Renal cortical epithelial cell (primary cell): ENCODE data around the gene CCIN. TPM values are rescaled to one million over a fixed set of nuclear protein-coding genes. Genes with fewer than 3 reads are reported as not detected.

ENCODE experiments used
- DNase-seq: peaks from one replicate; pipeline ENCODE4 v3.0.0-alpha.2; 2011; ENCODE audit warnings: low read depth
- total RNA-seq: library from RNA; depleted of rRNA; stranded (reverse); fragments of >200 nt; gene quantifications from 2 replicates; pipeline ENCODE4 v1.2.3, GENCODE V29; 2014

The CCIN gene
- total RNA-seq, 1 donor from 2014 or later, result 0.55 TPM

- no peak for DNase-seq
These were observed 28.8 kb upstream of the CCIN start for GRCh38 chr9:36140086-36141084.

DNA sequence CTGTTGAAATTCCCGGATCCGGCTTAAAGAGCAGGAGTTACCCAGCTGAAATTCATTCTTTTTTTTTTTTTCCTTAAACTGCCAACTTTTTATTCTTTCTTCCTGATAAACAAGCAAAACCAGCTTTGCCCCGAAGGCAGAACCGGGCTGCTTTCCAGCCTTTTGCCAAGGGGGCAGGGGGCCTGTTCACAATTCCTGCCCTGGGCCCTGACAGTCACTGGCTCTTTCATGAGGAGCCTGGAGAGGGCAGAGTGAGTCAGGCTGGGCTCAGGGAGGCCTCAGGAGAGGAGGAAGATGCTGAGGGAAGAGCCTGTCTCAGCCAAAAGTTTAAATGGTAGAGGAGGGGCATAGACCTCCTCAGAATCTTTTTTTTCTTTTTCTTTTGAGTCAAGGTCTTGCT lies 27.9 kb upstream of the CCIN start:
- peak; percentile 19 for DNase-seq

DNA sequence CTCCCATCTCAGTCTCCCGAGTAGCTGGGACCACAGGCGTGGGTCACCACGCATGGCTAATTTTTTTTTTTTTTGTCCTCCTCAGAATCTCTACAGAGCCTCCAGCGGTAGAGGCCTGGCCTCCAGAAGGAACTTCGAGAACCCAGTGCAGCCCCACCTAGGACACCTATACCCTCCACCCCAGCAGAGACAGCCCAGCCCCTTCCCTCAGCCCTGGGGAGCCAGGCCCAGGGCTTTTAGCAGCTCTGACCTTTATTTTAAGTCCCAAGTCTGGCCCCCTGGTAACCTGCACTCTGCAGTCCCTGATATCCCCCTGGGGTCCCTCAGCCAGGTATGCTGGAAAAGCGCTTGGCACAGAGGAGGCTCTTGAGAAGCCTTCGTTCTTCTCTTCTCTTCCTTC lies 27.4 kb upstream of the CCIN start:
- no peak for DNase-seq

DNA sequence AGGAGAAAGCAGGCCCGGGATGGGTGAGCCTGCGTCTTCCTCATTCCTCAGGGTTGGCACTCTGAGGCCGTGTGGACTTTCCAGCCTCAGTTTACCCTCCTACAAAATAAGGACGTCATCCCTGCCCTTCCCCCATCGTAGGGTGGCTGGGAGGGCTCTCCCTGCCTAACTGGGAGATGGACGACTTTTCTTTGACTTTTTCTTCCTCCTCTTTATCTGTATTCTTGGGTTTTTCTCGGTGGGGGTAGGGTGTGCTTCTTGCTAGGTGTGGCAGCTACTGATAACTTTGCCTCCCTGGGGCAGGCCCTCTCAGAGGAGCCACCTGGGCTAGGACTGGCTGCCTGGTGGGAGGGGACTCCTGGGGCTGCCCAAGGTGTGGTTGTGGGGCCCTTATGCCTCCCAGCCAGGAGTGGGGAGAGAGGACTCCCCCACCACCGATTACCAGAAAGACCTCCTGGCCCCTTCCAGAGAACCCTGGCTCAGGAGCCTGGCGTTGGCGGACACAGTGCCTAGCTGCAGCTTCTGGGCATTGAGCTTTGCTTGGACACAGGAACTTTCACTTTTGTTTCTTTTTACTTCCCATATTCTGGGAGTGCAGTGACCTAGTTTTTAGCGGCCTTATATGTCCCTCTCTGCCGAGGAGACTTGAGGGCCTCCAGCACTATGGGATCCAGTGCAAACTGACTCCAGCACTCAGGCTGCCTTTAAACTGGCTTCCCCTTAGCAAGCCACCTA lies 26.5 kb upstream of the CCIN start:
- DNase-seq, result no peak

GRCh38 chr9:36143245-36143641 lies 25.9 kb upstream of the CCIN start:
- no peak for DNase-seq

DNA sequence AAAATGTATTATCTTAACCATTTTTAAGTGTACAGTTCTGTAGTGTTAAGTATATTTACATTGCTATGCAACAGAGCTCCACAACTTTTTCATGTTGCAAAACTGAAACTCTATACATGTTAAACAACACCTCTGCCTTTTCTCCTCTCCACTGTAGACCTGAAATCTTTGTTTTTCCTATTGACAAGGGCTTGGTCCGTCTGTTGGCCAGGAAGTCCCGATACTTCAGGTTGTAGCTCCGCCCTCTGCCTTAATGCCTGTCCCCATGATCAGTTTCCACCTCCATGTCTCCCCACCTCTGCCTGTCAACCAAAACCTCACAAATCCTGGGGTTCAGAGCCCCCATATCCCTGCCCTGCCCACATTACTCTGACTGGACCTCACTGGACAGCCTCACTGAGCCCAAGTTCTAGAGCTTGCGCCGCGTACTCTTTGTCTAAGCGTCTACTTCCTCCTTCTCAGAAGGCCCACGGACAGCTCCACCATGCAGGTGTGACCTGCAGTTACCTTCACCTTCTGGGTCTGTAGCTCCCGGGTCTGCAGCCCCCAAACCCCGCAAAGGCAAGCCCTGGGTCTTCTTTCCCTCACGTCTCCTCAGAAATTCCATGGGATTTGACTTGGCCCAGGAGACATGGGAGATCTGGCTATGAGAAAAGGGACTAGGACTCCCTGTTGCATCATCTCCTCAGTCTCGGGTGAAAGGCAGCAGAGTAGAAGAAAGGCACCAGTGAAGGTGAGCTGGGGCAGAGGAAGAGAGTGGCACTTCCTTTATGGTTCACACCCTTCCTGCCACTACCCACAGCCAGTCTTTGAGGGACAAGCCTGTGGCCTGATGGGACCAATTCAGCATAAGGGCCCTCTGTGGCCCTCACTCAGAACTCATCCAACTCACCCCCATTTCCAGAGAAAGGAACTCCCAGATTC lies 24.6 kb upstream of the CCIN start:
- DNase-seq, result no peak

DNA sequence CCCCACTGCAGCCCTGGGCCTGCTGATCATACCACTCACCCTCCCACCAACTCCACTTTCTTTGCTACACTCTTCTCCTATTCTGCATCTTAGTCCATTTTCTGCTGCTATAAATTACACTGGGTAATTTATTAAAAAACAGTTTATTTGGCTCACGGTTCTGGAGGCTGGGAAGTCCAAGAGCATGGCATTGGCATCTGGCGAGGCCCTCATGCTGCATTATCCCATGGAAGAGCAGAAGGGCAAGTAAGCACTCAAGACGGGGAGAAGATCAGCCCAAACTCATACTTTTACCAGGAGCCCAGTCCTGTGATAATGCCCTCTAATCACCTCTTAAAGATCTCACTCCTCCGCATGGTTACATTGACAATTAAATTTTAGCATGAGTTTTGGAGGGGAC lies 23.2 kb upstream of the CCIN start:
- DNase-seq, result no peak

- DNase-seq, result no peak
These were observed 22.5 kb upstream of the CCIN start for GRCh38 chr9:36146651-36147050.

- DNase-seq, result no peak
These were observed 21.6 kb upstream of the CCIN start for GRCh38 chr9:36147441-36148175.

- DNase-seq, result peak; percentile 94
These were observed 20.7 kb upstream of the CCIN start for GRCh38 chr9:36148311-36149051.

DNA sequence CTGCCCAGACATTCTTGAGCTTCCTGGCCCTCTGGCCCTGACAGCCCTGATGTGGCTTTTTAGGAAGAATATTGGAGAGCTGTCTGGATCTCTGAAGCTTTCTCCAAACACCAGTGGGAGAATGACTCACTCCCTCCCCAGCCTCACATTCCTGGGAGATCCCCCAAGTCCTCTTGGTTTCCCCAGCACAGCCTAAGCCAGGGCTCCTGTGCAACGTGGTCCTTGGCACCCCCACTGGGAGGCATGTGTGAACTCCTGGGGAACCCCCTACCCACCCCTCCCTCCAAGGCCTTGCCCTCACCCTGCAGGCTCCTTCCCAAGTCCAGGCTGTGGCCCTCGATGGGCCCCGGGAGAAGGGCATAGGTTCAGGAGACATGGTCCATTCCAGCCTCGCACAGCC lies 20.0 kb upstream of the CCIN start:
- DNase-seq, result peak; percentile 85

- peak; percentile 18 for DNase-seq
These were observed 18.4 kb upstream of the CCIN start for GRCh38 chr9:36150574-36151315.

DNA sequence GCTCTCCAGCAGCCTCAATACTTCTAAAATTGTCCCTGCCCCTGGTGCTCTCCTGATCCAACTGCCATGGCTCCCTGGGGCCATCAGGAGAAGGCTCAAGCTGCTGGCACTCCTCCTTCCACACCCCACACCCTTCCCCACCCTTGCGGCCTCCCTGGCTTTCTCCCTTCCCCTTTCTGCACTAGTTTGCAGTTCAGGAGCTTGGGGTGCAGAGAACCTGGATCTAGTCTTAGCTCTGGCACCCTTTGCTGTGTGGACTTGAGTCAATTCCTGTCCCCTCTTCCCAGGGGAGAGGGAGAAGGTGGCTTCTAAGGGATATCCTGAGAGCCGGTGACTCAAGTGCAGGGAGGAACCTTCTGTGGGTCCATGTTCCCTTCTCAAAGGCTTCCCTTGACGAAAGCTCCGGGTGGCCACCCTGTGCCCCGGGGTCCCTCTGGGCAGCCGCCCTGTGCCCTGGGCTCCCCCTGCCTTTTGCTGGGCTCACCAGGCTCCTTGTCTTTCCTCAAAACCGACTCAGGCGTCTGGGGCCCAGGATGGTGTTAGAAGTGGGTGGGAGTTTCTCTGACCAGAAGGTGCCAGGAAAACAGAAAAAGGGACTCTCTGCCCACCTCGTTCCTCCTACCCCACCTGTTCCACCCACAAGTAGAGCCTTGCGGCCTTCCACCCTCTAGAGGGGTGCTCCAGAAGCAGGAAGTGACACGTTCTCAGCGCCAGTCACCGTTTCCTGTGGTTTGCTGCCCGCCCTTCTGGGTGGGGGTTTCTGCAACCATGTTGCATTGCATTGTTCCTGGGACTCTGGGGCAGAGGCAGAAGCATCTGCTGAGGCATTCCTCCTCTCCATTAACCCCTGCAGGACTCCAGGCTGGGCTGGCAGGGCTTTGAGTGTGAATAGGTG lies 17.6 kb upstream of the CCIN start:
- DNase-seq, result peak; percentile 57

DNA sequence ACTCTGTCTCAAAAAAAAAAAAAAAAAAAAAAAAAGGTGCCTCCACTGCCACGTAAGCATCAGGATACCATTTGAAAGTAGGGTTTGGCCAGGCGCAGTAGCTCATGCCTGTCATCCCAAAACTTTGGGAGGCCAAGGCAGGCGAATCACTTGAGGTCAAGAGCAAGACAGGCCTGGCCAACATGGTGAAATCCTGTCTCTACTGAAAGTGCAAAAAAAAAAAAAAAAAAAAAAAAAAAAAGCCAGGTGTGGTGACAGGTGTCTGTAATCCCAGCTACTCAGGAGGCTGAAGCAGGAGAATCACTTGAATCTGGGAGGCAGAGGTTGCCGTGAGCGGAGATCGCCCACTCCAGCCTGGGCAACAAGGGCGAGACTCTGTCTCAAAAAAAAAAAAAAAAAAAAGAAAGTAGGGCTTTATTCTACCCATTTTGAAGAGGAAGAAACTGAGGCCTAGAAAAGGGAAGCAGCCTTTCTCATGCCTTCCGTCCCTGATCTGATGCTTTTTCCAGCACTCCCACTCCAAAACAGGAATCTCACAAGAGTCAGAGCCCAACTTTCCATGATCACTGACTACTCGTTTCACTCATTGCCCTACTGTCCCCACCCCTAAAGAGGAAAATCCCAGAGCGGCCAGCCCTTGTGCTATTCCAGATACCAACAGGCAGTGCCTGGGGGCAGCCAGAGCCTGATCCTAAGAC lies 16.3 kb upstream of the CCIN start:
- DNase-seq, result no peak

- no peak for DNase-seq
These were observed 15.4 kb upstream of the CCIN start for GRCh38 chr9:36153746-36154145.

- peak; percentile 87 for DNase-seq
These were observed 14.7 kb upstream of the CCIN start for GRCh38 chr9:36154331-36154952.

DNA sequence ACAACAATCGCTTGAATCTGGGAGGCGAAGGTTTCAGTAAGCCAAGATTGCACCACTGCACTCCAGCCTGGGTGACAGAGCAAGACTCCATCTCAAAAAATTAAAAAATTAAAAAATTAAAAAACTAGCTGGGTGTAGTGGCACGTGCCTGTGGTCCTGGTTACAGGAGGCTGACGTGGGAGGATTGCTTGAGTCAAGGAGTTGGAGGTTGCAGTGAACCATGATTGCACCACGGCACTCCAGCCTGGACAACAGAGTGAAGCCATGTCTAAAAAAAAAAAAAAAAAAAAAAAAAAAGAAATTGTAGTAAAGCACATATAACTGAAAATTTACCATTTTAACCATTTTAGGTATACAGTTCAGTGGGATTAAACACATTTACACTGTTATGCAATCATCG lies 13.1 kb upstream of the CCIN start:
- DNase-seq, result no peak

- DNase-seq, result no peak
These were observed 11.1 kb upstream of the CCIN start for GRCh38 chr9:36158122-36158521.
